PC-3 (cell line): ENCODE results near the gene EXOSC6. TPM values are rescaled to one million over a fixed set of nuclear protein-coding genes. Genes with fewer than 3 reads are reported as not detected.
"Not testable (repeated sequence)": the region's sequence is repeated elsewhere in the genome, so short reads cannot be mapped to it uniquely, and the experiment has no call there.

Experiments used
- ATAC-seq: fragments of 200-7000 bp; cut with Tn5 transposase; 2 replicates; pipeline ENCODE4 v1.9.1; 2020; ENCODE audit warnings: mild to moderate bottlenecking, moderate library complexity
- BruUV-seq: library from RNA; stranded (reverse); fragments of 400-500 nt; replicated peaks from 2 replicates; lab custom pipeline; 2021; lab: Mats Ljungman, UMichigan
- CTCF ChIA-PET: fragments of 300-600 bp; sonication (Branson Sonifier 250); formaldehyde crosslinking; loops from one replicate; lab custom pipeline; 2022; ENCODE audit warnings: antibody characterized with exemption; lab: Charles Lee
- POLR2A ChIA-PET: fragments of 300-600 bp; sonication (Branson Sonifier 250); formaldehyde crosslinking; loops from one replicate; lab custom pipeline; 2022; ENCODE audit warnings: antibody characterized with exemption; ENCODE audit not compliant: unreplicated experiment; lab: Charles Lee
- DNase-seq: peaks from one replicate; pipeline ENCODE4 v3.0.0-alpha.2; 2015
- H2AFZ ChIP-seq: fragments of 300-600 bp; sonication (generic); 2 replicates; pipeline ENCODE4 v1.6.0; 2016; ENCODE audit warnings: antibody characterized with exemption, low read length
- H3F3A ChIP-seq: fragments of 300-600 bp; sonication (generic); one replicate; pipeline ENCODE4 v1.6.0; 2017; ENCODE audit warnings: antibody characterized with exemption, low read length, control low read depth, mild to moderate bottlenecking; ENCODE audit not compliant: unreplicated experiment
- H3K27ac ChIP-seq: fragments of 300-600 bp; sonication (generic); 2 replicates; pipeline ENCODE4 v1.5.1; 2016; ENCODE audit warnings: mild to moderate bottlenecking, low read length
- H3K27me3 ChIP-seq: fragments of 300-600 bp; sonication (generic); 2 replicates; pipeline ENCODE4 v1.6.1; 2016; ENCODE audit warnings: low read length, mixed read lengths
- H3K36me3 ChIP-seq: fragments of 300-600 bp; sonication (generic); 2 replicates; pipeline ENCODE4 v1.6.1; 2016; ENCODE audit warnings: low read depth, mixed run types, low read length, mixed read lengths
- H3K4me1 ChIP-seq: fragments of 300-600 bp; sonication (generic); 2 replicates; pipeline ENCODE4 v1.5.1; 2016; ENCODE audit warnings: low read length; ENCODE audit not compliant: insufficient read depth
- H3K4me2 ChIP-seq: fragments of 300-600 bp; sonication (generic); 2 replicates; pipeline ENCODE4 v1.6.0; 2016; ENCODE audit warnings: low read length
- H3K4me3 ChIP-seq: fragments of 300-600 bp; sonication (generic); 2 replicates; pipeline ENCODE4 v1.5.1; 2016; ENCODE audit warnings: mild to moderate bottlenecking, low read length, mixed read lengths
- H3K79me2 ChIP-seq: fragments of 300-600 bp; sonication (generic); 2 replicates; pipeline ENCODE4 v1.6.1; 2017; ENCODE audit warnings: low read length, mixed read lengths
- H3K9ac ChIP-seq: fragments of 300-600 bp; sonication (generic); 2 replicates; pipeline ENCODE4 v1.6.0; 2016; ENCODE audit warnings: mild to moderate bottlenecking, low read length
- H3K9me2 ChIP-seq: fragments of 300-600 bp; sonication (generic); replicated peaks from 2 replicates; pipeline ENCODE4 v1.6.1; 2016; ENCODE audit warnings: mixed run types, low read length, mixed read lengths
- H3K9me3 ChIP-seq: fragments of 300-600 bp; sonication (generic); 2 replicates; pipeline ENCODE4 v1.6.1; 2016; ENCODE audit warnings: low read length, mixed read lengths
- H4K20me1 ChIP-seq: fragments of 300-600 bp; sonication (generic); 2 replicates; pipeline ENCODE4 v1.6.1; 2016; ENCODE audit warnings: low read length, mixed read lengths
- intact Hi-C: fragments of 100-400 bp; cut with micrococcal nuclease; formaldehyde crosslinking; loops from 2 replicates; pipeline ENCODE4 v1.9.0; 2023
- total RNA-seq: library from RNA; depleted of rRNA; stranded (reverse); fragments of >200 nt; gene quantifications from 2 replicates; pipeline ENCODE4 v1.2.3, GENCODE V29; 2014

The EXOSC6 gene
- total RNA-seq, 1 experiment from 2014 or later, result 21.4 TPM

DNA sequence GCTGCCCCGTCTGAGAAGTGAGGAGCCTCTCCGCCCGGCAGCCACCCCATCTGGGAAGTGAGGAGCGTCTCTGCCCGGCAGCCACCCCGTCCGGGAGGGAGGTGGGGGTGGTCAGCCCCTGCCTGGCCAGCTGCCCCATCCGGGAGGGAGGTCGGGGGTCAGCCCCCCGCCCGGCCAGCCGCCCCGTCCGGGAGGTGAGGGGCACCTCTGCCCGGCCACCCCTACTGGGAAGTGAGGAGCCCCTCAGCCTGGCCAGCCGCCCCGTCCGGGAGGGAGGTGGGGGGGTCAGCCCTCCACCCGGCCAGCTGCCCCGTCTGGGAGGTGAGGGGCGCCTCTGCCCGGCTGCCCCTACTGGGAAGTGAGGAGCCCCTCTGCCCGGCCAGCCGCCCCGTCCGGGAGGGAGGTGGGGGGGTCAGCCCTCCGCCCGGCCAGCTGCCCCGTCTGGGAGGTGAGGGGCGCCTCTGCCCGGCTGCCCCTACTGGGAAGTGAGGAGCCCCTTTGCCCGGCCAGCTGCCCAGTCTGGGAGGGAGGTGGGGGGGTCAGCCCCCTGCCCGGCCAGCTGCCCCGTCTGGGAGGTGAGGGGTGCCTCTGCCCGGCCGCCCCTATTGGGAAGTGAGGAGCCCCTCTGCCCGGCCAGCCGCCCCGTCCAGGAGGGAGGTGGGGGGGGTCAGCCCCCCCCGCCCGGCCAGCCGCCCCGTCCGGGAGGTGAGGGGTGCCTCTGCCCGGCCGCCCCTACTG lies 46.9 kb downstream of the EXOSC6 start:
- DNase-seq, H3K9me2 ChIP-seq, H3K36me3 ChIP-seq, H3K79me2 ChIP-seq, BruUV-seq, H2AFZ ChIP-seq, H3F3A ChIP-seq, H3K27ac ChIP-seq, H3K4me3 ChIP-seq, POLR2A ChIA-PET, H3K9me3 ChIP-seq, CTCF ChIA-PET, ATAC-seq, H3K9ac ChIP-seq, H3K4me1 ChIP-seq, H3K4me2 ChIP-seq, intact Hi-C loops, H3K27me3 ChIP-seq, H4K20me1 ChIP-seq: not testable (repeated sequence)

DNA sequence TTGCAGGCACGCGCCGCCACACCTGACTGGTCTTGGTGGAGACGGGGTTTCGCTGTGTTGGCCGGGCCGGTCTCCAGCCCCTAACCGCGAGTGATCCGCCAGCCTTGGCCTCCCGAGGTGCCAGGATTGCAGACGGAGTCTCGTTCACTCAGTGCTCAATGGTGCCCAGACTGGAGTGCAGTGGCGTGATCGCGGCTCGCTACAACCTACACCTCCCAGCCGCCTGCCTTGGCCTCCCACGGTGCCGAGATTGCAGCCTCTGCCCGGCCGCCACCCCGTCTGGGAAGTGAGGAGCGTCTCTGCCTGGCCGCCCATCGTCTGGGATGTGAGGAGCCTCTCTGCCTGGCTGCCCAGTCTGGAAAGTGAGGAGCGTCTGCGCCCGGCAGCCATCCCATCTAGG lies 47.7 kb downstream of the EXOSC6 start:
- intact Hi-C loops, H3K79me2 ChIP-seq, ATAC-seq, H3K4me3 ChIP-seq, H3K9me3 ChIP-seq, H3K4me1 ChIP-seq, H3K27me3 ChIP-seq, H3K4me2 ChIP-seq, H4K20me1 ChIP-seq, H2AFZ ChIP-seq, POLR2A ChIA-PET, DNase-seq, BruUV-seq, H3F3A ChIP-seq, H3K36me3 ChIP-seq, H3K9ac ChIP-seq, H3K27ac ChIP-seq, CTCF ChIA-PET, H3K9me2 ChIP-seq: not testable (repeated sequence)

DNA sequence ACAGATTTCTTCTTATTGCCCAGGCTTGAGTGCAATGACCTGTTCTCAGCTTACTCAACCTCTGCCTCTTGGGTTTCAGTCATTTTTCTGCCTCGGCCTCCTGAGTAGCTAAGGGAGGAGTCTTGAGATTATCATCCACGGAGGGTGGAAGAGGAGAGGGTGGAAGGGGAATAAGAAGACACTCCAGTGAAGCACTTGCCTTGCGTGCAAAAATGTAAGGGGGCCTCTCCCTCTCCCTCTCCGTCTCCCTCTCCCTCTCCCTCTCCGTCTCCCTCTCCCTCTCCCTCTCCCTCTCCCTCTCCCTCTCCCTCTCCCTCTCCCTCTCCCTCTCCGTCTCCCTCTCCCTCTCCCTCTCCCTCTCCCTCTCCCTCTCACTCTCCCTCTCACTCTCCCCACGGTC lies 48.2 kb downstream of the EXOSC6 start:
- H4K20me1 ChIP-seq, DNase-seq, H3K4me2 ChIP-seq, H3K79me2 ChIP-seq, H3F3A ChIP-seq, H3K9me3 ChIP-seq, H3K27ac ChIP-seq, H3K4me3 ChIP-seq, H3K4me1 ChIP-seq, H3K36me3 ChIP-seq, BruUV-seq, H3K9ac ChIP-seq, ATAC-seq, H3K27me3 ChIP-seq, POLR2A ChIA-PET, intact Hi-C loops, H3K9me2 ChIP-seq, CTCF ChIA-PET, H2AFZ ChIP-seq: not testable (repeated sequence)

DNA sequence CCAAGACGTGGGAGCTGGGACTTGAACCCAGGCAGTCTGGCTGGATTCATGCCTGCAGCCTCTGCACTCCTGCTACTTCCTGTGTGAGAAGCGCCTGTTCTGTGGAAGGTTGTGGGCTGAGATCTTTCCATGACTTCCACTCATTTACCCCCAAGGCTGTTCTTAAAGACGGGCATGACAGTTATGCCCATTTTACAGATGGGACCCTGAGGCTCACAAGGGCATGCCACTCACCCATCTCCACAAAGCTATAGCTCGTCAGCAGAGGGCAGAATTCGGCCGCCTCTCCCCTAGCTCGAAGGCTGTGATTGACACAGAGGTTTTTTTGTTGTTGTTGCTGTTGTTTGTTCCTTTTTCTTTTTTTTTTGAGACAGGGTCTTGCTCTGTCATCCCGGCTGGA lies 51.7 kb downstream of the EXOSC6 start:
- BruUV-seq, DNase-seq, H3K9me2 ChIP-seq, H3K9ac ChIP-seq, H3K79me2 ChIP-seq, H3K4me3 ChIP-seq, ATAC-seq, H4K20me1 ChIP-seq, H3K4me1 ChIP-seq, H3K4me2 ChIP-seq, H3F3A ChIP-seq, H3K27me3 ChIP-seq, intact Hi-C loops, POLR2A ChIA-PET, H3K27ac ChIP-seq, H3K36me3 ChIP-seq, H2AFZ ChIP-seq, CTCF ChIA-PET, H3K9me3 ChIP-seq: not testable (repeated sequence)

DNA sequence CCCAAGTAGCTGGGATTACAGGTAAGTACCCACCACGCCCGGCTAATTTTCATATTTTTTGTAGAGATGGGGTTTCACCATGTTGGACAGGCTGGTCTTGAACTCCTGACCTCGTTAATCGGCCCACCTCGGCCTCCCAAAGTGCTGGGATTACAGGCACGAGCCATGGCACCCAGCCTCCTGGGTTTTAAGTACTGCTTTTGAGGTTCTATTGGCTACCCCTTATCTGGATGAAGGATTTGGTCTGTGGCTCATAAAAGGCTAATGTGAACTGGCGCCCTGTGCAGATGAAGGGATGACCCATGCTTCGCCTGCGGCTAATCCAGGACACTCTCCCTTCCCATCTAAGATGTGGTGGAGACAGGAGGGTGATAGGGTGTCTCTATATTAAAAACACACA lies 52.6 kb downstream of the EXOSC6 start:
- intact Hi-C loops, result not testable (repeated sequence)

DNA sequence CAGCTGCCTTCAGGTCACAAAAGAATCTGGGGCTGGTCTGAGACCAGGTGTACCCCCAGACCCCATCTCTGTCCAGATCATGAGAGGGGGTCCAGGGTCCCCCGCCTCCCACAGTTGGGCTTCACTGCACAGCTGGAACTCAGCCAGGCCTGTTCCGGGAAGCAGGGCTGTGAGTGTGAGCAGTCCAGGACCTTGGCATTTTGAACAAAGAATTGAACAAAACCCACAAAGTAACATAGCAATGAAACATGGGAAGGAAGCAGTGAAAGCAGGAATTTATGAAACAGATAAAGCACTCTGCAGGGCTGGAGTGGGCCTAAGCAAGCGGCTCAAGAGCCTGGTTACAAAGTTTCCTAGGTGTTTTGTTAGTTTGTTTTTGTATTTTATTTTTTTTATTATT lies 53.1 kb downstream of the EXOSC6 start:
- H3K27ac ChIP-seq, POLR2A ChIA-PET, H4K20me1 ChIP-seq, intact Hi-C loops, H3K36me3 ChIP-seq, H3K4me1 ChIP-seq, H3K79me2 ChIP-seq, H2AFZ ChIP-seq, DNase-seq, CTCF ChIA-PET, H3K27me3 ChIP-seq, H3K9me2 ChIP-seq, ATAC-seq, H3K9me3 ChIP-seq, H3F3A ChIP-seq, H3K4me3 ChIP-seq, H3K4me2 ChIP-seq, BruUV-seq, H3K9ac ChIP-seq: not testable (repeated sequence)

More for the DNA sequence above, 52.6 kb downstream of the EXOSC6 start:
- BruUV-seq, ATAC-seq, H2AFZ ChIP-seq, H4K20me1 ChIP-seq, POLR2A ChIA-PET, DNase-seq, H3K27ac ChIP-seq, H3K27me3 ChIP-seq, H3K9ac ChIP-seq, H3K79me2 ChIP-seq, H3K9me2 ChIP-seq, H3K36me3 ChIP-seq, H3K9me3 ChIP-seq, H3K4me2 ChIP-seq, H3F3A ChIP-seq, CTCF ChIA-PET, H3K4me3 ChIP-seq, H3K4me1 ChIP-seq: not testable (repeated sequence)

DNA sequence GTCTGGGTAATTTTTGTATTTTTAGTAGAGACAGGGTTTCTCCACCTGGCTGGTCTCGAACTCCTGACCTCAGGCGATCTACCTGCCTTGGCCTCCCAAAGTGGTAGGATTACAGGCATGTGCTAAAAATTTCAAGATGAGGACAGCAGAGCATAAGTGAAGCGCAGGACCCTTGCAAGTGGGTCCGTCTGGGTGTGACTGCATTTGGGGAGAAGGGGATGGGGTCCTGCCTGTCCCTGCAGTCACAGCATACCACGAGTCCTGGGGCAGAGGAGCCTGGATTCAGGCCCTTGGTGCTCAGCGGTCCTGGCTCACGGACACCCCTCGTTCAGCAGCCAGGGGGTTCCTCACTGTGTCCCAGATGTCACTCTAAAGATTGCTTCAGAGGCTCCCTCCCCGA lies 53.5 kb downstream of the EXOSC6 start:
- CTCF ChIA-PET, H3F3A ChIP-seq, POLR2A ChIA-PET, H3K36me3 ChIP-seq, H3K9ac ChIP-seq, H3K4me2 ChIP-seq, BruUV-seq, H3K4me3 ChIP-seq, H3K79me2 ChIP-seq, H2AFZ ChIP-seq, H3K27me3 ChIP-seq, H3K4me1 ChIP-seq, H3K9me2 ChIP-seq, intact Hi-C loops, H3K27ac ChIP-seq, H3K9me3 ChIP-seq, ATAC-seq, DNase-seq, H4K20me1 ChIP-seq: not testable (repeated sequence)
